ENCODE results near the gene PLBD2. TPM values are rescaled to one million over a fixed set of nuclear protein-coding genes. Genes with fewer than 3 reads are reported as not detected.

Gene PLBD2
- total and polyA plus RNA-seq, 10 of the 15 experiments (the other 5 are each of a cell fraction or from before 2014, with no cell fraction given) = 1.4 to 16.6 (median 5.9) TPM

GRCh38 chr12:113330505-113330904 lies 27.9 kb upstream of the PLBD2 start:
- Histone ChIP-seq H3K4me3 (no peak overlapping the region), H2AFZ (ENCODE audit: control insufficient read depth, low read depth, low read length) (no peak overlapping the region), H3K27me3 (replicated peaks in 1 of 2; ENCODE audit: control insufficient read depth in 2 of 2, insufficient read depth in 2 of 2, low read length in 1 of 2) (no peaks in the 10 kb centered on the region), H3K9me3 (replicated peaks; ENCODE audit: control insufficient read depth, insufficient read depth, low read length) (no peaks in the 10 kb centered on the region), H4K20me1 (ENCODE audit: control insufficient read depth, insufficient read depth) (no peaks in the 10 kb centered on the region), H3K9ac (ENCODE audit: control insufficient read depth, insufficient read depth, low read length) (no peak overlapping the region), H3K27ac (ENCODE audit: control insufficient read depth, insufficient read depth) (no peak overlapping the region), H3K36me3 (ENCODE audit: control insufficient read depth in 2 of 2, insufficient read depth in 2 of 2, low read length in 1 of 2) (no peaks in the 10 kb centered on the region; a peak in 1 of 4 replicates), H3K4me2 (ENCODE audit: control insufficient read depth, insufficient read depth) (no peak overlapping the region), H3K4me1 (ENCODE audit: control insufficient read depth, insufficient read depth, low read length) (peaks cover 10% of the 10 kb centered on the region), H3K79me2 (ENCODE audit: control insufficient read depth, insufficient read depth, low read length) (no peaks in the 10 kb centered on the region; the same call in 1 of the 2 replicates)
- DNase-seq (ENCODE audit: low read depth, low spot score) (no peak), FAIRE-seq (no peak), ATAC-seq (no peak)
- TF ChIP-seq RUNX3 (IDR thresholded peaks at IDR 0.05; ENCODE audit: low read length) = peak; percentile 10; the same call in 1 of the 2 replicates
- no peak for TF ChIP-seq WRNIP1 (IDR thresholded peaks at IDR 0.05; ENCODE audit: borderline replicate concordance, low read depth, low read length)
- CTCF ChIA-PET = no interaction called here
- 82% methylated on average over 2 of the region's 2 CpGs for WGBS (ENCODE audit: insufficient coverage, insufficient replicate concordance, low lambda C conversion rate, missing lambda C conversion rate)
- intact Hi-C loops (cut with micrococcal nuclease; ENCODE audit: unreplicated experiment) = no loop called here
- no TSS peak for BruUV-seq (replicated peaks)
- POLR2A ChIA-PET = no interaction called here
- RAD21 ChIA-PET (ENCODE audit: unreplicated experiment) = no interaction called here
- SMC1A ChIA-PET (ENCODE audit: uncharacterized antibody, unreplicated experiment) = no interaction called here
- in situ Hi-C loops (cut with MboI) = no loop called here

GRCh38 chr12:113332688-113333417 lies 25.5 kb upstream of the PLBD2 start:
- ChIA-PET CTCF (interaction anchor here (0.8 to 1.7 kb wide), 2 partner anchors 13 to 102 kb away, joined by 3 read pairs; no protein-coding TSS in a partner anchor), POLR2A (interaction anchor here (0.6 to 1.7 kb wide), 3 partner anchors 9 to 31 kb away, joined by 3 to 6 read pairs (median 3); no protein-coding TSS in a partner anchor), SMC1A (ENCODE audit: uncharacterized antibody, unreplicated experiment) (interaction anchor here (1.5 kb wide), 1 partner anchor 21 kb away, joined by 4 read pairs; no protein-coding TSS in a partner anchor), RAD21 (ENCODE audit: unreplicated experiment) (no interaction called here)
- no peak for DNase-seq (ENCODE audit: low read depth, low spot score)
- WGBS (ENCODE audit: insufficient coverage, insufficient replicate concordance, low lambda C conversion rate, missing lambda C conversion rate) = 89% methylated on average over 17 of the region's 17 CpGs
- no peak for ATAC-seq
- Histone ChIP-seq H3K9me3 (replicated peaks; ENCODE audit: control insufficient read depth, insufficient read depth, low read length) (no peaks in the 10 kb centered on the region), H3K9ac (ENCODE audit: control insufficient read depth, insufficient read depth, low read length) (no peak overlapping the region), H4K20me1 (ENCODE audit: control insufficient read depth, insufficient read depth) (no peaks in the 10 kb centered on the region), H3K4me3 (peak overlapping the region; percentile 74; the same call in 1 of the 2 replicates), H3K27ac (ENCODE audit: control insufficient read depth, insufficient read depth) (no peak overlapping the region), H3K79me2 (ENCODE audit: control insufficient read depth, insufficient read depth, low read length) (no peaks in the 10 kb centered on the region; the same call in 1 of the 2 replicates), H3K4me1 (ENCODE audit: control insufficient read depth, insufficient read depth, low read length) (no peaks in the 10 kb centered on the region), H2AFZ (ENCODE audit: control insufficient read depth, low read depth, low read length) (no peak overlapping the region), H3K36me3 (ENCODE audit: control insufficient read depth in 2 of 2, insufficient read depth in 2 of 2, low read length in 1 of 2) (no peaks in the 10 kb centered on the region; a peak in 1 of 4 replicates), H3K4me2 (ENCODE audit: control insufficient read depth, insufficient read depth) (peak overlapping the region; percentile 12), H3K27me3 (replicated peaks in 1 of 2; ENCODE audit: control insufficient read depth in 2 of 2, insufficient read depth in 2 of 2, low read length in 1 of 2) (no peaks in the 10 kb centered on the region)
- intact Hi-C loops (cut with micrococcal nuclease; ENCODE audit: unreplicated experiment) (no loop called here), in situ Hi-C loops (cut with MboI) (no loop called here)
- no TSS peak for BruUV-seq (replicated peaks)
- no peak for FAIRE-seq
- TF ChIP-seq NR2C2 (IDR thresholded peaks at IDR 0.05; ENCODE audit: borderline replicate concordance, control insufficient read depth, insufficient read length, low read depth) (no peak), NRF1 (conservative IDR thresholded peaks at IDR 0.05; ENCODE audit: low read depth, low read length) (no peak), POU2F2 (IDR thresholded peaks at IDR 0.05; ENCODE audit: borderline replicate concordance, low read depth, low read length) (no peak), MTA3 (IDR thresholded peaks at IDR 0.05; ENCODE audit: borderline replicate concordance, low read length) (no peak), NFIC (IDR thresholded peaks at IDR 0.05; ENCODE audit: low read depth, low read length) (no peak), E2F4 (IDR thresholded peaks at IDR 0.05; ENCODE audit: low read depth, low read length) (no peak), SIX5 (IDR thresholded peaks at IDR 0.05; ENCODE audit: low read depth, low read length, severe bottlenecking) (no peak), FOXM1 (IDR thresholded peaks at IDR 0.05; ENCODE audit: low read depth, low read length) (no peak), SPI1 (IDR thresholded peaks at IDR 0.05; ENCODE audit: borderline replicate concordance, insufficient read depth, low read depth, low read length) (no peak; the same call in 1 of the 2 replicates), KAT2A (conservative IDR thresholded peaks at IDR 0.05; ENCODE audit: control insufficient read depth, low read depth, low read length) (no peak), NR2C1 (IDR thresholded peaks at IDR 0.05) (no peak), MAX (IDR thresholded peaks at IDR 0.05; ENCODE audit: low read depth, low read length) (no peak), ATF7 (IDR thresholded peaks at IDR 0.05; ENCODE audit: low read depth) (no peak), SIN3A (IDR thresholded peaks at IDR 0.05; ENCODE audit: low read depth, low read length) (no peak)

Data from GM12878 (cell line).